ENCODE results near the gene KCNIP1. TPM values are rescaled to one million over a fixed set of nuclear protein-coding genes. Genes with fewer than 3 reads are reported as not detected.

Gene KCNIP1
- total RNA-seq, 1 experiment from 2014 or later, result not detected

GRCh38 chr5:170662966-170663365, 159.1 kb downstream of the KCNIP1 start:
- no peak overlapping the region for H3K27ac ChIP-seq (ENCODE audit: low read length)
- H3K9me3 ChIP-seq (ENCODE audit: control insufficient read depth, insufficient read depth, low read depth, low read length), result no peaks in the 10 kb centered on the region
- TF ChIP-seq SIN3A (IDR thresholded peaks at IDR 0.05; ENCODE audit: borderline replicate concordance, insufficient read depth, low read depth, low read length) (no peak), REST (IDR thresholded peaks at IDR 0.05; ENCODE audit: insufficient read depth in 1 of 2, low read depth in 2 of 2, low read length in 1 of 2) (no peak), CTCF (IDR thresholded peaks at IDR 0.05) (no peak), TCF7L2 (IDR thresholded peaks at IDR 0.05; ENCODE audit: low read depth, low read length) (no peak), POLR2AphosphoS5 (IDR thresholded peaks at IDR 0.05; ENCODE audit: low read depth, low read length) (no peak)
- H3K27me3 ChIP-seq (ENCODE audit: control insufficient read depth, insufficient read depth, low read length), result peaks cover 13% of the 10 kb centered on the region
- DNase-seq (ENCODE audit: low read depth, low spot score), result no peak
- POLR2A ChIA-PET, result no interaction called here
- intact Hi-C loops (cut with micrococcal nuclease; ENCODE audit: unreplicated experiment), result no loop called here
- H3K36me3 ChIP-seq (ENCODE audit: control insufficient read depth, insufficient read depth, low read length), result no peaks in the 10 kb centered on the region
- ATAC-seq, result no peak
- in situ Hi-C loops (cut with HindIII; ENCODE audit: low pct_unique_long_range_greater_than_20kb, low sequenced_read_pairs), result no loop called here
- no peaks in the 10 kb centered on the region for H3K4me1 ChIP-seq (ENCODE audit: control insufficient read depth, insufficient read depth, low read length)
- H3K4me3 ChIP-seq (ENCODE audit: low read depth in 2 of 2, low read length in 2 of 2), result no peak overlapping the region
- no TSS peak for BruUV-seq (replicated peaks)
- CTCF ChIA-PET, result no interaction called here

GRCh38 chr5:170678811-170679210, 175.0 kb downstream of the KCNIP1 start:
- peaks cover 42% of the 10 kb centered on the region for H3K27me3 ChIP-seq (ENCODE audit: control insufficient read depth, insufficient read depth, low read length)
- no peaks in the 10 kb centered on the region for H3K9me3 ChIP-seq (ENCODE audit: control insufficient read depth, insufficient read depth, low read depth, low read length)
- BruUV-seq (replicated peaks), result no TSS peak
- H3K4me3 ChIP-seq (ENCODE audit: low read depth in 2 of 2, low read length in 2 of 2), result no peak overlapping the region
- intact Hi-C loops (cut with micrococcal nuclease; ENCODE audit: unreplicated experiment), result no loop called here
- H3K36me3 ChIP-seq (ENCODE audit: control insufficient read depth, insufficient read depth, low read length), result no peaks in the 10 kb centered on the region
- ATAC-seq (no peak), DNase-seq (ENCODE audit: low read depth, low spot score) (no peak)
- in situ Hi-C loops (cut with HindIII; ENCODE audit: low pct_unique_long_range_greater_than_20kb, low sequenced_read_pairs), result no loop called here
- POLR2A ChIA-PET, result no interaction called here
- no peaks in the 10 kb centered on the region for H3K4me1 ChIP-seq (ENCODE audit: control insufficient read depth, insufficient read depth, low read length)
- CTCF ChIA-PET, result no interaction called here
- H3K27ac ChIP-seq (ENCODE audit: low read length), result no peak overlapping the region
- TF ChIP-seq POLR2AphosphoS5 (IDR thresholded peaks at IDR 0.05; ENCODE audit: low read depth, low read length) (no peak), REST (IDR thresholded peaks at IDR 0.05; ENCODE audit: insufficient read depth in 1 of 2, low read depth in 2 of 2, low read length in 1 of 2) (no peak), TCF7L2 (IDR thresholded peaks at IDR 0.05; ENCODE audit: low read depth, low read length) (no peak), CTCF (IDR thresholded peaks at IDR 0.05) (no peak), SIN3A (IDR thresholded peaks at IDR 0.05; ENCODE audit: borderline replicate concordance, insufficient read depth, low read depth, low read length) (no peak)

Data from Panc1 (cell line).